SU-DHL-6 (cell line): ENCODE results near the gene FERMT3.

Experiments
- EZH2phosphoT487 ChIP-seq: fragments of 200-600 bp; sonication (generic), shearing (Covaris generic); conservative IDR thresholded peaks from 2 replicates; pipeline ENCODE4 v1.6.1; 2018; ENCODE audit warnings: mild to moderate bottlenecking, antibody characterized with exemption, low read length, moderate library complexity, mixed read lengths
- TF ChIP-seq, protein P1 (sequence below): fragments of 200-600 bp; sonication (generic); IDR thresholded peaks from one replicate; pipeline ENCODE4 v1.5.1; 2017; ENCODE audit warnings: antibody characterized with exemption, mild to moderate bottlenecking, low read length, moderate library complexity; ENCODE audit not compliant: insufficient read depth, poor library complexity, severe bottlenecking

DNA sequence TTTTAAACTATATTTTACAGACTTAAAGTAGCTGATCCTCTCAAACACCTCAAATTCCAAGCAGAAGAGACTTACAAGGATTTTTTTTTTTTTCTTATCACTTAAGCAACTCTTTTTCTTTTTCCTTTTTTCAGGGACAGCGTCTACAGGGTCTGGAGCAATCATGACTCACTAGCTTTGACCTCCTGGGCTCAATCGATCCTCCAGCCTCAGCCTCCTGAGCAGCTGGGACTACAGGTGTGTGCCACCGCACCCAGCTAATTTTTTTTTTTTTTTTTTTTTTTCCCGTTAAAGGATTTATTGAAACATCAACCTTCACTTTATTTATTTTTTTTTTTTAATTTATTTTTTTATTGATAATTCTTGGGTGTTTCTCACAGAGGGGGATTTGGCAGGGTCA is 36.1 kb upstream of the FERMT3 start:
- TF ChIP-seq, protein P1, sequence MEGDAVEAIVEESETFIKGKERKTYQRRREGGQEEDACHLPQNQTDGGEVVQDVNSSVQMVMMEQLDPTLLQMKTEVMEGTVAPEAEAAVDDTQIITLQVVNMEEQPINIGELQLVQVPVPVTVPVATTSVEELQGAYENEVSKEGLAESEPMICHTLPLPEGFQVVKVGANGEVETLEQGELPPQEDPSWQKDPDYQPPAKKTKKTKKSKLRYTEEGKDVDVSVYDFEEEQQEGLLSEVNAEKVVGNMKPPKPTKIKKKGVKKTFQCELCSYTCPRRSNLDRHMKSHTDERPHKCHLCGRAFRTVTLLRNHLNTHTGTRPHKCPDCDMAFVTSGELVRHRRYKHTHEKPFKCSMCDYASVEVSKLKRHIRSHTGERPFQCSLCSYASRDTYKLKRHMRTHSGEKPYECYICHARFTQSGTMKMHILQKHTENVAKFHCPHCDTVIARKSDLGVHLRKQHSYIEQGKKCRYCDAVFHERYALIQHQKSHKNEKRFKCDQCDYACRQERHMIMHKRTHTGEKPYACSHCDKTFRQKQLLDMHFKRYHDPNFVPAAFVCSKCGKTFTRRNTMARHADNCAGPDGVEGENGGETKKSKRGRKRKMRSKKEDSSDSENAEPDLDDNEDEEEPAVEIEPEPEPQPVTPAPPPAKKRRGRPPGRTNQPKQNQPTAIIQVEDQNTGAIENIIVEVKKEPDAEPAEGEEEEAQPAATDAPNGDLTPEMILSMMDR = no peak
- TF ChIP-seq EZH2phosphoT487 = no peak
